ENCODE results near the gene NTN1. TPM values are rescaled to one million over a fixed set of nuclear protein-coding genes. Genes with fewer than 3 reads are reported as not detected.

NTN1 gene
- polyA plus RNA-seq, 1 experiment: 0.05 TPM

DNA sequence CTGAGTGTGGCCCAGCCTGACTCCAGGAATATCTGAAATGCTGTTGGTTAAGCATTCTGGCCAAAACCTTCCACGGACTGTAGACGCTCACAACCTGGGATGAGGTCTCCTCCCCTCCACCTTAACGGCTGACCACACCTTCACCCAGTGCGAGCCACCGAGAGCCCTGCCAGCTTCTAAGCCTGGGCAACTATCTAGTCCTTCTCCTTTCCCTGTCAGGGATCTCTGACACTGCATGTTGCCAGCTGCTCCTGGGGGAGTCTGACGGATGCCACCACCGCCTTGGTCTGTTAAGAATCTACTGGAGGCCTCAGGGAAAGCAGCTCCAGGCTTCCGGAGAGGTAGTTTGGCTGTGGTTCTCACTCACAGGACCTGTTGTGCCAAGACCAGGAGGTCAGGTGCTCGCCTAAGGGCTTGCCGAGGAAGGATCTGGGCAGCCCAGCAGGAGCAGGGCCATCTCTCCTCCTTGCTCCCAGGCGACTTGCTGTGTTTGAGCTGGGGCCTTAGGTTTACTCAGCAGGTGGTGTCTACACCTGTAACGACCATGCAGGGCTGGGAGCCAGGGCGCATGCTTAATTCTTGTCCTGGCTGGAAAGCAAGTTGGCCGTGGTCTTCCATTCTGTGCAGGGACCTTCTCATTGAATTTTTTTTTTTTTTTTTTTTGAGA lies 111.8 kb downstream of the NTN1 start:
- TF ChIP-seq CTCF (IDR thresholded peaks at IDR 0.05; ENCODE audit: low read depth, low read length): no peak
- H3K27me3 ChIP-seq (ENCODE audit: control insufficient read depth, insufficient read depth, low read length): no peaks in the 10 kb centered on the region
- CTCF ChIA-PET: no interaction called here
- POLR2A ChIA-PET: no interaction called here
- no peak overlapping the region for H3K4me3 ChIP-seq (ENCODE audit: low read depth, low read length)
- no peak overlapping the region for H3K27ac ChIP-seq (ENCODE audit: low read depth, low read length)
- no peak for DNase-seq (ENCODE audit: low read depth, low spot score)
- H3K9me3 ChIP-seq (ENCODE audit: control insufficient read depth, insufficient read depth, low read length): no peaks in the 10 kb centered on the region; the same call in 1 of the 2 replicates

DNA sequence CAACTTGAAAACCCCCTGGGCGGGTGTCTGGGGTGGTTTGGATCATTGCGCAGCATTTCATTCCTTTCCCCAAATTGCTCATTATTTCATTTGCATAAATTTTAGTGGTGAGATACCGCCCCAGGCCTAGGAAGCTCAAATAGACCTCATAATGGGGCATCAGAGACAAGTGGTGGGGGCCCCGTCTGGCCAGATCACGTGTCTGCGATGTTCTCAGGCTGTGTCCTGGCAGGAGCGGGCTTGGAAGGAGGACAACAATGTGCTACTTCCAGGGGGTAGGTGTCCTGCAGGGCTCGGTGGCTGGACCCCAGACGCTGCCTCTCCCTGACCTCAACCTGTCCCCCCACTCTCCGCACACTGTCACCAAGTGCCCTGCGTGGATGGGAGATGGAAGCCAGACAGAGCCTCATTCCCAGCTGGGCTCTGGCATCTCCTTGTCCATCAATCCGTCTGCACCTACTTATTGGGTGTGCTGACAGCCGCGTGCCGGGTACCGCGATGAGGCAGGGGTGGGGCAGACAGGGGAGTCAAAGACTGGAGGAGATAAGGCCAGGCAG lies 116.9 kb downstream of the NTN1 start:
- POLR2A ChIA-PET: no interaction called here

GRCh38 chr17:9139695-9140094 lies 118.4 kb downstream of the NTN1 start:
- H3K27me3 ChIP-seq (ENCODE audit: control insufficient read depth, insufficient read depth, low read length): no peaks in the 10 kb centered on the region
- TF ChIP-seq CTCF (IDR thresholded peaks at IDR 0.05; ENCODE audit: low read depth, low read length): no peak
- no peak overlapping the region for H3K27ac ChIP-seq (ENCODE audit: low read depth, low read length)
- POLR2A ChIA-PET: no interaction called here
- H3K9me3 ChIP-seq (ENCODE audit: control insufficient read depth, insufficient read depth, low read length): no peaks in the 10 kb centered on the region; the same call in 1 of the 2 replicates
- CTCF ChIA-PET: no interaction called here
- DNase-seq (ENCODE audit: low read depth, low spot score): no peak
- no peak overlapping the region for H3K4me3 ChIP-seq (ENCODE audit: low read depth, low read length)

More for the DNA sequence above, 116.9 kb downstream of the NTN1 start:
- Histone ChIP-seq H3K27ac (ENCODE audit: low read depth, low read length) (no peak overlapping the region), H3K9me3 (ENCODE audit: control insufficient read depth, insufficient read depth, low read length) (no peaks in the 10 kb centered on the region; the same call in 1 of the 2 replicates), H3K4me3 (ENCODE audit: low read depth, low read length) (no peak overlapping the region), H3K27me3 (ENCODE audit: control insufficient read depth, insufficient read depth, low read length) (no peaks in the 10 kb centered on the region)
- DNase-seq (ENCODE audit: low read depth, low spot score): no peak
- no peak for TF ChIP-seq CTCF (IDR thresholded peaks at IDR 0.05; ENCODE audit: low read depth, low read length)
- CTCF ChIA-PET: interaction anchor here (0.7 kb wide), 1 partner anchor 23 kb away, joined by 3 read pairs; no protein-coding TSS in a partner anchor

GRCh38 chr17:9140550-9141424 lies 119.5 kb downstream of the NTN1 start:
- Histone ChIP-seq H3K4me3 (ENCODE audit: low read depth, low read length) (no peak overlapping the region), H3K27ac (ENCODE audit: low read depth, low read length) (no peak overlapping the region), H3K9me3 (ENCODE audit: control insufficient read depth, insufficient read depth, low read length) (no peaks in the 10 kb centered on the region; the same call in 1 of the 2 replicates), H3K27me3 (ENCODE audit: control insufficient read depth, insufficient read depth, low read length) (no peaks in the 10 kb centered on the region)
- ChIA-PET POLR2A (no interaction called here), CTCF (no interaction called here)
- TF ChIP-seq CTCF (IDR thresholded peaks at IDR 0.05; ENCODE audit: low read depth, low read length): no peak
- no peak for DNase-seq (ENCODE audit: low read depth, low spot score)

- CTCF ChIA-PET: no interaction called here
- POLR2A ChIA-PET: no interaction called here
- Histone ChIP-seq H3K27me3 (ENCODE audit: control insufficient read depth, insufficient read depth, low read length) (no peaks in the 10 kb centered on the region), H3K9me3 (ENCODE audit: control insufficient read depth, insufficient read depth, low read length) (no peaks in the 10 kb centered on the region; the same call in 1 of the 2 replicates), H3K27ac (ENCODE audit: low read depth, low read length) (no peak overlapping the region), H3K4me3 (ENCODE audit: low read depth, low read length) (no peak overlapping the region)
- no peak for DNase-seq (ENCODE audit: low read depth, low spot score)
- no peak for TF ChIP-seq CTCF (IDR thresholded peaks at IDR 0.05; ENCODE audit: low read depth, low read length)
Measured at GRCh38 chr17:9141425-9141753, 120.1 kb downstream of the NTN1 start.
